WTC11 (cell line): Measurements from ENCODE around the gene NLGN1.

Experiments used
- CTCF ChIP-seq: fragments of 200-600 bp; IDR thresholded peaks from 2 replicates; pipeline ENCODE4 v1.8.0; 2022; ENCODE audit warnings: antibody characterized with exemption
- JUN ChIP-seq: sonication (generic); formaldehyde crosslinking; IDR thresholded peaks from 2 replicates; pipeline ENCODE4 v1.8.0; 2023; ENCODE audit warnings: mild to moderate bottlenecking, missing genetic modification reagents
- KAT7 ChIP-seq: sonication (generic); formaldehyde crosslinking; IDR thresholded peaks from 2 replicates; pipeline ENCODE4 v1.8.1; 2023; ENCODE audit warnings: missing genetic modification reagents, mild to moderate bottlenecking, borderline replicate concordance
- NFYB ChIP-seq: sonication (generic); formaldehyde crosslinking; conservative IDR thresholded peaks from 2 replicates; pipeline ENCODE4 v1.8.0; 2022; ENCODE audit warnings: low read depth, missing genetic modification reagents
- RELA ChIP-seq: sonication (generic); formaldehyde crosslinking; IDR thresholded peaks from 2 replicates; pipeline ENCODE4 v1.8.1; 2022; ENCODE audit warnings: missing genetic modification reagents, mild to moderate bottlenecking, borderline replicate concordance
- SMAD3 ChIP-seq: sonication (generic); formaldehyde crosslinking; IDR thresholded peaks from 2 replicates; pipeline ENCODE4 v1.8.0; 2022; ENCODE audit warnings: missing genetic modification reagents, mild to moderate bottlenecking, borderline replicate concordance
- SP1 ChIP-seq: sonication (generic); formaldehyde crosslinking; conservative IDR thresholded peaks from 2 replicates; pipeline ENCODE4 v1.8.1; 2022; ENCODE audit warnings: missing genetic modification reagents
- TP53 ChIP-seq: sonication (generic); formaldehyde crosslinking; IDR thresholded peaks from 2 replicates; pipeline ENCODE4 v1.8.1; 2023; ENCODE audit warnings: mild to moderate bottlenecking, missing genetic modification reagents
- TF ChIP-seq, protein P1 (sequence below): sonication (generic); formaldehyde crosslinking; IDR thresholded peaks from 2 replicates; pipeline ENCODE4 v1.8.0; 2023; ENCODE audit warnings: missing genetic modification reagents, mild to moderate bottlenecking, borderline replicate concordance
- TF ChIP-seq, protein P2 (sequence below): sonication (generic); formaldehyde crosslinking; IDR thresholded peaks from 2 replicates; pipeline ENCODE4 v1.8.0; 2022; ENCODE audit warnings: mild to moderate bottlenecking, missing genetic modification reagents
- TF ChIP-seq, protein P3 (sequence below): sonication (generic); formaldehyde crosslinking; conservative IDR thresholded peaks from 2 replicates; pipeline ENCODE4 v1.8.1; 2022; ENCODE audit warnings: mild to moderate bottlenecking, missing genetic modification reagents
- TF ChIP-seq, protein P4 (sequence below): sonication (generic); formaldehyde crosslinking; IDR thresholded peaks from 2 replicates; pipeline ENCODE4 v1.8.1; 2022; ENCODE audit warnings: mild to moderate bottlenecking, missing genetic modification reagents, moderate library complexity, borderline replicate concordance

GRCh38 chr3:173932624-173933023, 535.1 kb downstream of the NLGN1 start:
- TF ChIP-seq, protein P1, sequence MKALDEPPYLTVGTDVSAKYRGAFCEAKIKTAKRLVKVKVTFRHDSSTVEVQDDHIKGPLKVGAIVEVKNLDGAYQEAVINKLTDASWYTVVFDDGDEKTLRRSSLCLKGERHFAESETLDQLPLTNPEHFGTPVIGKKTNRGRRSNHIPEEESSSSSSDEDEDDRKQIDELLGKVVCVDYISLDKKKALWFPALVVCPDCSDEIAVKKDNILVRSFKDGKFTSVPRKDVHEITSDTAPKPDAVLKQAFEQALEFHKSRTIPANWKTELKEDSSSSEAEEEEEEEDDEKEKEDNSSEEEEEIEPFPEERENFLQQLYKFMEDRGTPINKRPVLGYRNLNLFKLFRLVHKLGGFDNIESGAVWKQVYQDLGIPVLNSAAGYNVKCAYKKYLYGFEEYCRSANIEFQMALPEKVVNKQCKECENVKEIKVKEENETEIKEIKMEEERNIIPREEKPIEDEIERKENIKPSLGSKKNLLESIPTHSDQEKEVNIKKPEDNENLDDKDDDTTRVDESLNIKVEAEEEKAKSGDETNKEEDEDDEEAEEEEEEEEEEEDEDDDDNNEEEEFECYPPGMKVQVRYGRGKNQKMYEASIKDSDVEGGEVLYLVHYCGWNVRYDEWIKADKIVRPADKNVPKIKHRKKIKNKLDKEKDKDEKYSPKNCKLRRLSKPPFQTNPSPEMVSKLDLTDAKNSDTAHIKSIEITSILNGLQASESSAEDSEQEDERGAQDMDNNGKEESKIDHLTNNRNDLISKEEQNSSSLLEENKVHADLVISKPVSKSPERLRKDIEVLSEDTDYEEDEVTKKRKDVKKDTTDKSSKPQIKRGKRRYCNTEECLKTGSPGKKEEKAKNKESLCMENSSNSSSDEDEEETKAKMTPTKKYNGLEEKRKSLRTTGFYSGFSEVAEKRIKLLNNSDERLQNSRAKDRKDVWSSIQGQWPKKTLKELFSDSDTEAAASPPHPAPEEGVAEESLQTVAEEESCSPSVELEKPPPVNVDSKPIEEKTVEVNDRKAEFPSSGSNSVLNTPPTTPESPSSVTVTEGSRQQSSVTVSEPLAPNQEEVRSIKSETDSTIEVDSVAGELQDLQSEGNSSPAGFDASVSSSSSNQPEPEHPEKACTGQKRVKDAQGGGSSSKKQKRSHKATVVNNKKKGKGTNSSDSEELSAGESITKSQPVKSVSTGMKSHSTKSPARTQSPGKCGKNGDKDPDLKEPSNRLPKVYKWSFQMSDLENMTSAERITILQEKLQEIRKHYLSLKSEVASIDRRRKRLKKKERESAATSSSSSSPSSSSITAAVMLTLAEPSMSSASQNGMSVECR (CRISPR knock-in tag), result no peak
- no peak for TF ChIP-seq SMAD3 (CRISPR knock-in tag)
- no peak for TF ChIP-seq JUN
- TF ChIP-seq TP53 (CRISPR knock-in tag), result no peak
- TF ChIP-seq SP1 (CRISPR knock-in tag), result no peak
- no peak for TF ChIP-seq KAT7 (CRISPR knock-in tag)
- TF ChIP-seq CTCF, result no peak
- TF ChIP-seq, protein P2, sequence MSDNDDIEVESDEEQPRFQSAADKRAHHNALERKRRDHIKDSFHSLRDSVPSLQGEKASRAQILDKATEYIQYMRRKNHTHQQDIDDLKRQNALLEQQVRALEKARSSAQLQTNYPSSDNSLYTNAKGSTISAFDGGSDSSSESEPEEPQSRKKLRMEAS (CRISPR knock-in tag), result no peak
- TF ChIP-seq, protein P3, sequence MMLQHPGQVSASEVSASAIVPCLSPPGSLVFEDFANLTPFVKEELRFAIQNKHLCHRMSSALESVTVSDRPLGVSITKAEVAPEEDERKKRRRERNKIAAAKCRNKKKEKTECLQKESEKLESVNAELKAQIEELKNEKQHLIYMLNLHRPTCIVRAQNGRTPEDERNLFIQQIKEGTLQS, result no peak
- no peak for TF ChIP-seq NFYB (CRISPR knock-in tag)
- no peak for TF ChIP-seq RELA (CRISPR knock-in tag)
- TF ChIP-seq, protein P4, sequence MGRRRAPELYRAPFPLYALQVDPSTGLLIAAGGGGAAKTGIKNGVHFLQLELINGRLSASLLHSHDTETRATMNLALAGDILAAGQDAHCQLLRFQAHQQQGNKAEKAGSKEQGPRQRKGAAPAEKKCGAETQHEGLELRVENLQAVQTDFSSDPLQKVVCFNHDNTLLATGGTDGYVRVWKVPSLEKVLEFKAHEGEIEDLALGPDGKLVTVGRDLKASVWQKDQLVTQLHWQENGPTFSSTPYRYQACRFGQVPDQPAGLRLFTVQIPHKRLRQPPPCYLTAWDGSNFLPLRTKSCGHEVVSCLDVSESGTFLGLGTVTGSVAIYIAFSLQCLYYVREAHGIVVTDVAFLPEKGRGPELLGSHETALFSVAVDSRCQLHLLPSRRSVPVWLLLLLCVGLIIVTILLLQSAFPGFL (CRISPR knock-in tag), result no peak
